GM23338 (cell line): ENCODE measurements around the gene NEK2. TPM values are rescaled to one million over a fixed set of nuclear protein-coding genes. Genes with fewer than 3 reads are reported as not detected.

Source experiments
- ATAC-seq: fragments of 200-7000 bp; cut with Tn5 transposase; 3 replicates; pipeline ENCODE4 v1.9.1; 2020
- DNase-seq: peaks from one replicate; pipeline ENCODE4 v3.0.0-alpha.2; 2015; ENCODE audit warnings: low spot score
- H2AFZ ChIP-seq: fragments of 200-600 bp; sonication (generic); 2 replicates; pipeline ENCODE4 v1.8.0; 2016; ENCODE audit warnings: antibody characterized with exemption, mild to moderate bottlenecking, moderate library complexity
- H3F3A ChIP-seq: fragments of 200-600 bp; sonication (generic); replicated peaks from 2 replicates; pipeline ENCODE4 v1.8.0; 2017; ENCODE audit warnings: antibody characterized with exemption, mixed run types, low read depth
- H3K27ac ChIP-seq: fragments of 200-600 bp; sonication (generic); 2 replicates; pipeline ENCODE4 v1.6.1; 2016; ENCODE audit warnings: low read depth
- H3K27me3 ChIP-seq: fragments of 200-600 bp; sonication (generic); 2 replicates; pipeline ENCODE4 v1.8.0; 2016; ENCODE audit warnings: mild to moderate bottlenecking, mixed run types, moderate library complexity; ENCODE audit not compliant: insufficient read depth
- H3K36me3 ChIP-seq: fragments of 200-600 bp; sonication (generic); 2 replicates; pipeline ENCODE4 v1.8.0; 2016; ENCODE audit warnings: mild to moderate bottlenecking; ENCODE audit not compliant: insufficient read depth
- H3K4me1 ChIP-seq: fragments of 200-600 bp; sonication (generic); 2 replicates; pipeline ENCODE4 v1.8.0; 2016; ENCODE audit warnings: mild to moderate bottlenecking, moderate library complexity; ENCODE audit not compliant: insufficient read depth
- H3K4me2 ChIP-seq: fragments of 200-600 bp; sonication (generic); 2 replicates; pipeline ENCODE4 v1.7.1; 2017; ENCODE audit warnings: mixed run types
- H3K4me3 ChIP-seq: fragments of 200-600 bp; sonication (generic); 2 replicates; pipeline ENCODE4 v1.6.1; 2016; ENCODE audit warnings: mixed run types
- H3K79me2 ChIP-seq: fragments of 200-600 bp; sonication (generic); replicated peaks from 2 replicates; pipeline ENCODE4 v1.8.0; 2017; ENCODE audit warnings: mild to moderate bottlenecking; ENCODE audit not compliant: insufficient read depth
- H3K9me2 ChIP-seq: fragments of 200-600 bp; sonication (generic); 2 replicates; pipeline ENCODE4 v1.8.0; 2017; ENCODE audit not compliant: insufficient read depth
- H4K20me1 ChIP-seq: fragments of 200-600 bp; sonication (generic); replicated peaks from 2 replicates; pipeline ENCODE4 v1.8.0; 2017; ENCODE audit warnings: mild to moderate bottlenecking; ENCODE audit not compliant: insufficient read depth
- H3K27ac Mint-ChIP-seq: 2 replicates; pipeline ENCODE4 v1.8.0; 2020; ENCODE audit warnings: inconsistent platforms, mild to moderate bottlenecking, moderate library complexity, mixed read lengths
- H3K27me3 Mint-ChIP-seq: 3 replicates; pipeline ENCODE4 v1.8.0; 2022; ENCODE audit warnings: low read depth, mild to moderate bottlenecking, moderate library complexity, mixed read lengths, inconsistent platforms; ENCODE audit not compliant: insufficient read depth, poor library complexity
- H3K36me3 Mint-ChIP-seq: 3 replicates; pipeline ENCODE4 v1.8.0; 2021; ENCODE audit warnings: low read depth, mild to moderate bottlenecking, inconsistent platforms, moderate library complexity, mixed read lengths
- H3K4me1 Mint-ChIP-seq: 3 replicates; pipeline ENCODE4 v1.8.0; 2020; ENCODE audit warnings: mild to moderate bottlenecking, inconsistent platforms, mixed read lengths
- H3K4me3 Mint-ChIP-seq: 3 replicates; pipeline ENCODE4 v1.8.0; 2021; ENCODE audit warnings: moderate library complexity, mild to moderate bottlenecking, inconsistent platforms, mixed read lengths
- H3K9me3 Mint-ChIP-seq: 3 replicates; pipeline ENCODE4 v1.8.0; 2020; ENCODE audit warnings: moderate library complexity, mild to moderate bottlenecking, inconsistent platforms, mixed read lengths
- EZH2 ChIP-seq: fragments of 200-600 bp; sonication (generic); IDR thresholded peaks from one replicate; pipeline ENCODE4 v1.8.0; 2017; ENCODE audit warnings: antibody characterized with exemption, mild to moderate bottlenecking, low read depth; ENCODE audit not compliant: unreplicated experiment
- EZH2phosphoT487 ChIP-seq: fragments of 200-600 bp; sonication (generic); IDR thresholded peaks from one replicate; pipeline ENCODE4 v1.8.1; 2018; ENCODE audit warnings: antibody characterized with exemption; ENCODE audit not compliant: unreplicated experiment
- JUNB ChIP-seq: IDR thresholded peaks from one replicate; pipeline ENCODE4 v1.6.1; 2016; ENCODE audit warnings: antibody characterized with exemption; ENCODE audit not compliant: unreplicated experiment
- NANOG ChIP-seq: IDR thresholded peaks from 2 replicates; pipeline ENCODE4 v1.6.1; 2016; ENCODE audit warnings: antibody characterized with exemption, borderline replicate concordance
- STAT1 ChIP-seq: IDR thresholded peaks from one replicate; pipeline ENCODE4 v1.6.1; 2016; ENCODE audit warnings: antibody characterized with exemption; ENCODE audit not compliant: unreplicated experiment
- polyA plus RNA-seq: library from polyadenylated mRNA; unstranded; fragments of >200 nt; fragmentation: Nextera tagmentation; extraction: Ambion mirVana; gene quantifications from 2 replicates; pipeline ENCODE4 v1.2.1, GENCODE V29; 2016
- total RNA-seq: library from RNA; depleted of rRNA; stranded (reverse); fragments of >200 nt; shearing (Covaris generic); gene quantifications from 2 replicates; pipeline ENCODE4 v1.2.3, GENCODE V29; 2014
- TF ChIP-seq, protein P1 (sequence below): fragments of 250-450 bp; sonication (Bioruptor Pico); IDR thresholded peaks from 2 replicates; pipeline ENCODE4 v1.5.0; 2020; ENCODE audit warnings: mild to moderate bottlenecking, moderate library complexity
- TF ChIP-seq, protein P2 (sequence below), 2 experiments: fragments of 200-600 bp in 1 of 2; sonication (generic) in 1 of 2; conservative IDR thresholded peaks; 2 replicates each; pipeline versions ENCODE4 v1.5.1 to v1.6.1; 2016 to 2017; ENCODE audit warnings: antibody characterized with exemption in 2 of 2, low read depth in 2 of 2, mild to moderate bottlenecking in 2 of 2, moderate library complexity in 1 of 2

The NEK2 gene
- total and polyA plus RNA-seq, 2 experiments from 2014 or later: 17.0 to 24.9 TPM

DNA sequence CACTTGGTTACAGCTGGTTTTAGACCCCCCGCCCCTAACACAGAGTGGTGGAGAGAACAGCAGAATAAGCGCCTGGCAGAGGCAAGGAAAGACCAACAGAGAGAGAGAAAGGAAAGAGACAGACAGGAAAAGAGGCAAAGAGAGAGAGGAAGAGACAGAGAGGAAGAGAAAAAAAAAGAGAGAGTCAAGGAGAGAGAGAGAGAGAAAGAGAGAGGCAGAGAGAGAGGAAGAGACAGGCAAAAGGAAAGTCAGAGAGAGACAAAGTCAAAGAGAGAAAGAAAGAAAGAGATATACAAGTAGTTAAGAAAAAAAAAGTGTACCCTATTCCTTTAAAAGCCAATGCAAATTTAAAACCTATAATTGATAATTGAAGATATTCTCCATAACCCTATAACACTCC, 13.0 kb upstream of the NEK2 start (continued):
- TF ChIP-seq, protein P1, sequence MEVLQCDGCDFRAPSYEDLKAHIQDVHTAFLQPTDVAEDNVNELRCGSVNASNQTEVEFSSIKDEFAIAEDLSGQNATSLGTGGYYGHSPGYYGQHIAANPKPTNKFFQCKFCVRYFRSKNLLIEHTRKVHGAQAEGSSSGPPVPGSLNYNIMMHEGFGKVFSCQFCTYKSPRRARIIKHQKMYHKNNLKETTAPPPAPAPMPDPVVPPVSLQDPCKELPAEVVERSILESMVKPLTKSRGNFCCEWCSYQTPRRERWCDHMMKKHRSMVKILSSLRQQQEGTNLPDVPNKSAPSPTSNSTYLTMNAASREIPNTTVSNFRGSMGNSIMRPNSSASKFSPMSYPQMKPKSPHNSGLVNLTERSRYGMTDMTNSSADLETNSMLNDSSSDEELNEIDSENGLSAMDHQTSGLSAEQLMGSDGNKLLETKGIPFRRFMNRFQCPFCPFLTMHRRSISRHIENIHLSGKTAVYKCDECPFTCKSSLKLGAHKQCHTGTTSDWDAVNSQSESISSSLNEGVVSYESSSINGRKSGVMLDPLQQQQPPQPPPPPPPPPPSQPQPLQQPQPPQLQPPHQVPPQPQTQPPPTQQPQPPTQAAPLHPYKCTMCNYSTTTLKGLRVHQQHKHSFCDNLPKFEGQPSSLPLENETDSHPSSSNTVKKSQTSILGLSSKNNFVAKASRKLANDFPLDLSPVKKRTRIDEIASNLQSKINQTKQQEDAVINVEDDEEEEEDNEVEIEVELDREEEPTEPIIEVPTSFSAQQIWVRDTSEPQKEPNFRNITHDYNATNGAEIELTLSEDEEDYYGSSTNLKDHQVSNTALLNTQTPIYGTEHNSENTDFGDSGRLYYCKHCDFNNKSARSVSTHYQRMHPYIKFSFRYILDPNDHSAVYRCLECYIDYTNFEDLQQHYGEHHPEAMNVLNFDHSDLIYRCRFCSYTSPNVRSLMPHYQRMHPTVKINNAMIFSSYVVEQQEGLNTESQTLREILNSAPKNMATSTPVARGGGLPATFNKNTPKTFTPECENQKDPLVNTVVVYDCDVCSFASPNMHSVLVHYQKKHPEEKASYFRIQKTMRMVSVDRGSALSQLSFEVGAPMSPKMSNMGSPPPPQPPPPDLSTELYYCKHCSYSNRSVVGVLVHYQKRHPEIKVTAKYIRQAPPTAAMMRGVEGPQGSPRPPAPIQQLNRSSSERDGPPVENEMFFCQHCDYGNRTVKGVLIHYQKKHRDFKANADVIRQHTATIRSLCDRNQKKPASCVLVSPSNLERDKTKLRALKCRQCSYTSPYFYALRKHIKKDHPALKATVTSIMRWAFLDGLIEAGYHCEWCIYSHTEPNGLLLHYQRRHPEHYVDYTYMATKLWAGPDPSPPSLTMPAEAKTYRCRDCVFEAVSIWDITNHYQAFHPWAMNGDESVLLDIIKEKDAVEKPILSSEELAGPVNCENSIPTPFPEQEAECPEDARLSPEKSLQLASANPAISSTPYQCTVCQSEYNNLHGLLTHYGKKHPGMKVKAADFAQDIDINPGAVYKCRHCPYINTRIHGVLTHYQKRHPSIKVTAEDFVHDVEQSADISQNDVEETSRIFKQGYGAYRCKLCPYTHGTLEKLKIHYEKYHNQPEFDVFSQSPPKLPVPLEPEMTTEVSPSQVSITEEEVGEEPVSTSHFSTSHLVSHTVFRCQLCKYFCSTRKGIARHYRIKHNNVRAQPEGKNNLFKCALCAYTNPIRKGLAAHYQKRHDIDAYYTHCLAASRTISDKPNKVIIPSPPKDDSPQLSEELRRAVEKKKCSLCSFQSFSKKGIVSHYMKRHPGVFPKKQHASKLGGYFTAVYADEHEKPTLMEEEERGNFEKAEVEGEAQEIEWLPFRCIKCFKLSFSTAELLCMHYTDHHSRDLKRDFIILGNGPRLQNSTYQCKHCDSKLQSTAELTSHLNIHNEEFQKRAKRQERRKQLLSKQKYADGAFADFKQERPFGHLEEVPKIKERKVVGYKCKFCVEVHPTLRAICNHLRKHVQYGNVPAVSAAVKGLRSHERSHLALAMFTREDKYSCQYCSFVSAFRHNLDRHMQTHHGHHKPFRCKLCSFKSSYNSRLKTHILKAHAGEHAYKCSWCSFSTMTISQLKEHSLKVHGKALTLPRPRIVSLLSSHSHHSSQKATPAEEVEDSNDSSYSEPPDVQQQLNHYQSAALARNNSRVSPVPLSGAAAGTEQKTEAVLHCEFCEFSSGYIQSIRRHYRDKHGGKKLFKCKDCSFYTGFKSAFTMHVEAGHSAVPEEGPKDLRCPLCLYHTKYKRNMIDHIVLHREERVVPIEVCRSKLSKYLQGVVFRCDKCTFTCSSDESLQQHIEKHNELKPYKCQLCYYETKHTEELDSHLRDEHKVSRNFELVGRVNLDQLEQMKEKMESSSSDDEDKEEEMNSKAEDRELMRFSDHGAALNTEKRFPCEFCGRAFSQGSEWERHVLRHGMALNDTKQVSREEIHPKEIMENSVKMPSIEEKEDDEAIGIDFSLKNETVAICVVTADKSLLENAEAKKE (CRISPR knock-in tag): no peak
- no peak for TF ChIP-seq STAT1
- no peak for TF ChIP-seq JUNB

DNA sequence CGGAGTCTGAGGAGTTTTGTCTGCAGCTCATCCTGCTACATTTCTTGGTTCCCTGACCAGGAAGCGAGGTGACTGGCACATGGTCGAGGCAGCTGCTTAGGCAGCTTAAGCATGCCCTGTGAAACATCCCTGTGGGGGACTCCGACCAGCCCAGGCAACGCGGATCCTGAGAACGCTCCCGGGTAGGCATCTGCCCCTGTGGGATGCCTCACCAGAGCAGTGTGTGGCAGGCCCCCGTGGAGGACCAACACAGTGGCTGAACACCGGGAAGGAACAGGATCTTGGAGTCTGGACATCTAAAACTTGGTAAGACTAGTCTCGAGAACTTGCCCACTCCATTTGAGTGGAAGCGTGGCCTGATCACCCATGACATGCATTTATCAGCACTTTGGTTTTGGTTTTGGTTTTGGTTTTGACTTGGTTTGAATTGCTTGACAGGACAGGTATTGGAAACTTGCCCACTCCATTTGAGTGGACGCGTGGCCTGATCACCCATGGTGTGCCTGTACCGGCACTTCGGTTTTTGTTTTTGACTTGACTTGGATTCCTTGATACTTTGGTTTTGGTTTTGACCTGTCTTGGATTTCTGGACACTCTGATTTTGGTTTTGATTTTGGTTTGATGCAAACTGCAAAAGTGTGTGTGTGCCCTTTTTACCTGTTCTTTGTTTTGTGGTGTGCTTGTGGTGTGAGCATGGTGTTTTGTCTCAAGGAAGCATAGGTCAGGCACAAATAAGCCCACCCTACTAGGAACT, 12.2 kb upstream of the NEK2 start:
- Histone ChIP-seq H3K4me1 (no peaks in the 10 kb centered on the region), H2AFZ (no peak overlapping the region), H3K36me3 (no peaks in the 10 kb centered on the region), H3K9me2 (no peaks in the 10 kb centered on the region), H3K4me2 (no peak overlapping the region), H3K79me2 (no peaks in the 10 kb centered on the region), H3K4me3 (no peak overlapping the region), H3K27ac (no peak overlapping the region), H3K27me3 (no peaks in the 10 kb centered on the region), H3F3A (no peaks in the 10 kb centered on the region), H4K20me1 (no peaks in the 10 kb centered on the region)
- Mint-ChIP-seq H3K36me3 (no peaks in the 10 kb centered on the region), H3K27me3 (peaks cover 3% of the 10 kb centered on the region), H3K27ac (no peak overlapping the region), H3K4me1 (no peaks in the 10 kb centered on the region), H3K4me3 (no peak overlapping the region), H3K9me3 (no peaks in the 10 kb centered on the region)
- ATAC-seq: no peak
- DNase-seq: no peak
- TF ChIP-seq STAT1: no peak
- no peak for TF ChIP-seq EZH2
- TF ChIP-seq, protein P2, sequence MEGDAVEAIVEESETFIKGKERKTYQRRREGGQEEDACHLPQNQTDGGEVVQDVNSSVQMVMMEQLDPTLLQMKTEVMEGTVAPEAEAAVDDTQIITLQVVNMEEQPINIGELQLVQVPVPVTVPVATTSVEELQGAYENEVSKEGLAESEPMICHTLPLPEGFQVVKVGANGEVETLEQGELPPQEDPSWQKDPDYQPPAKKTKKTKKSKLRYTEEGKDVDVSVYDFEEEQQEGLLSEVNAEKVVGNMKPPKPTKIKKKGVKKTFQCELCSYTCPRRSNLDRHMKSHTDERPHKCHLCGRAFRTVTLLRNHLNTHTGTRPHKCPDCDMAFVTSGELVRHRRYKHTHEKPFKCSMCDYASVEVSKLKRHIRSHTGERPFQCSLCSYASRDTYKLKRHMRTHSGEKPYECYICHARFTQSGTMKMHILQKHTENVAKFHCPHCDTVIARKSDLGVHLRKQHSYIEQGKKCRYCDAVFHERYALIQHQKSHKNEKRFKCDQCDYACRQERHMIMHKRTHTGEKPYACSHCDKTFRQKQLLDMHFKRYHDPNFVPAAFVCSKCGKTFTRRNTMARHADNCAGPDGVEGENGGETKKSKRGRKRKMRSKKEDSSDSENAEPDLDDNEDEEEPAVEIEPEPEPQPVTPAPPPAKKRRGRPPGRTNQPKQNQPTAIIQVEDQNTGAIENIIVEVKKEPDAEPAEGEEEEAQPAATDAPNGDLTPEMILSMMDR (conservative IDR thresholded peaks at IDR 0.05; ENCODE audit: low read depth in 2 of 2): no peak
- no peak for TF ChIP-seq NANOG
- no peak for TF ChIP-seq EZH2phosphoT487
- TF ChIP-seq, protein P1 (CRISPR knock-in tag): no peak
